K562 (cell line): Measurements from ENCODE around the gene THADA. TPM values are rescaled to one million over a fixed set of nuclear protein-coding genes. Genes with fewer than 3 reads are reported as not detected.

Experiments
- ATAC-seq: fragments of 200-7000 bp; cut with Tn5 transposase; 3 replicates; pipeline ENCODE4 v1.9.1; 2020; ENCODE audit warnings: moderate library complexity
- BruUV-seq: library from RNA; stranded (reverse); fragments of 400-500 nt; replicated peaks from 2 replicates; lab custom pipeline; 2021; lab: Mats Ljungman, UMichigan
- CTCF ChIA-PET: fragments of 300-600 bp; formaldehyde crosslinking; extraction: SDS; loops from one replicate; lab custom pipeline; 2021; ENCODE audit warnings: low intra/inter-chr PET ratio; lab: Yijun Ruan, JAX
- POLR2A ChIA-PET: fragments of 300-600, 350-650 bp; sonication (Branson Sonifier 250); formaldehyde crosslinking; extraction: SDS; loops from one replicate; lab custom pipeline; 2021; ENCODE audit warnings: antibody characterized with exemption, inconsistent platforms; lab: Yijun Ruan, JAX
- DNase-seq, 4 experiments: peaks; one replicate each; pipeline versions ENCODE4 v3.0.0 to v3.0.0-alpha.2; 2011 to 2018; ENCODE audit warnings: low spot score in 3 of 4, mixed read lengths in 3 of 4; ENCODE audit errors: extremely low read depth in 1 of 4
- FAIRE-seq: peaks from 2 replicates; lab custom pipeline; 2011; peaks lifted over from hg19 to GRCh38; lab: Jason Lieb, UNC
- H2AFZ ChIP-seq: 2 replicates; pipeline ENCODE4 v1.6.0; 2011; ENCODE audit warnings: low read depth, low read length, control low read depth, inconsistent platforms
- H3K27ac ChIP-seq: fragments of 200-600 bp; 3 replicates; pipeline ENCODE4 v1.8.0; 2011; ENCODE audit warnings: low read depth, mild to moderate bottlenecking, control low read depth, inconsistent platforms, low read length, moderate library complexity, mixed read lengths; ENCODE audit errors: extremely low read depth
- H3K27me3 ChIP-seq, 2 experiments: fragments of 300-600 bp in 1 of 2; 2 replicates in 1 of 2; 3 replicates in 1 of 2; pipeline versions ENCODE4 v1.6.0 to v1.8.0; 2011; ENCODE audit warnings: inconsistent platforms in 2 of 2, low read length in 2 of 2, mild to moderate bottlenecking in 1 of 2, mixed read lengths in 1 of 2, moderate library complexity in 1 of 2; ENCODE audit not compliant: control insufficient read depth in 2 of 2, insufficient read depth in 2 of 2
- H3K36me3 ChIP-seq: fragments of 300-600 bp; 3 replicates; pipeline ENCODE4 v1.8.0; 2011; ENCODE audit warnings: mild to moderate bottlenecking, low read length, inconsistent platforms; ENCODE audit not compliant: control insufficient read depth, insufficient read depth
- H3K4me1 ChIP-seq, 2 experiments: fragments of 200-600 bp in 1 of 2; replicated peaks in 1 of 2; 2 replicates in 1 of 2; 3 replicates in 1 of 2; pipeline versions ENCODE4 v1.5.1 to v1.8.0; 2011; ENCODE audit warnings: inconsistent platforms in 2 of 2, low read length in 2 of 2, mild to moderate bottlenecking in 1 of 2, mixed read lengths in 1 of 2, moderate library complexity in 1 of 2; ENCODE audit not compliant: control insufficient read depth in 2 of 2, insufficient read depth in 2 of 2
- H3K4me2 ChIP-seq: 2 replicates; pipeline ENCODE4 v1.6.1; 2011; ENCODE audit warnings: low read length, control low read depth, inconsistent platforms, mixed read lengths; ENCODE audit not compliant: insufficient read depth
- H3K4me3 ChIP-seq: fragments of 200-600 bp; sonication (generic), shearing (Covaris generic); 2 replicates; pipeline ENCODE4 v1.5.1; 2016; ENCODE audit warnings: control low read depth, inconsistent platforms
- H3K79me2 ChIP-seq: fragments of 200-600 bp; 3 replicates; pipeline ENCODE4 v1.8.0; 2011; ENCODE audit warnings: low read length, inconsistent platforms; ENCODE audit not compliant: control insufficient read depth, insufficient read depth
- H3K9ac ChIP-seq, 2 experiments: 2 replicates each; pipeline versions ENCODE4 v1.6.0 to v1.6.1; 2011; ENCODE audit warnings: low read depth in 2 of 2, low read length in 2 of 2, control low read depth in 1 of 2, inconsistent platforms in 1 of 2, mild to moderate bottlenecking in 1 of 2, mixed read lengths in 1 of 2; ENCODE audit not compliant: insufficient read depth in 1 of 2
- H3K9me1 ChIP-seq: one replicate; pipeline ENCODE4 v1.6.0; 2011; ENCODE audit warnings: inconsistent platforms, mild to moderate bottlenecking, low read length, moderate library complexity; ENCODE audit not compliant: control insufficient read depth, insufficient read depth
- H3K9me3 ChIP-seq: replicated peaks from 2 replicates; pipeline ENCODE4 v1.5.1; 2011; ENCODE audit warnings: low read depth, low read length, inconsistent platforms; ENCODE audit not compliant: control insufficient read depth, insufficient read depth
- H4K20me1 ChIP-seq: replicated peaks from 2 replicates; pipeline ENCODE4 v1.6.1; 2011; ENCODE audit warnings: low read length, inconsistent platforms, mixed read lengths; ENCODE audit not compliant: control insufficient read depth, insufficient read depth
- ARID3B ChIP-seq: fragments of 250-450 bp; sonication (Bioruptor Pico); IDR thresholded peaks from 2 replicates; pipeline ENCODE4 v1.4.0; 2020; ENCODE audit warnings: borderline replicate concordance
- TCF3 ChIP-seq: sonication (generic); formaldehyde crosslinking; IDR thresholded peaks from 2 replicates; pipeline ENCODE4 v1.4.0; 2020; ENCODE audit warnings: mild to moderate bottlenecking, missing genetic modification reagents
- TSHZ1 ChIP-seq: fragments of 250-450 bp; sonication (Bioruptor Pico); IDR thresholded peaks from 2 replicates; pipeline ENCODE4 v1.4.0; 2020; ENCODE audit warnings: mild to moderate bottlenecking, moderate library complexity
- ZNF174 ChIP-seq: fragments of 250-450 bp; sonication (Bioruptor Pico); IDR thresholded peaks from 2 replicates; pipeline ENCODE4 v1.4.0; 2020; ENCODE audit warnings: mild to moderate bottlenecking
- ZNF408 ChIP-seq: fragments of 250-450 bp; sonication (Bioruptor Pico); IDR thresholded peaks from 2 replicates; pipeline ENCODE4 v1.4.0; 2020; ENCODE audit warnings: low read depth, mild to moderate bottlenecking, moderate library complexity
- ZNF764 ChIP-seq: fragments of 250-450 bp; sonication (Bioruptor Pico); IDR thresholded peaks from 2 replicates; pipeline ENCODE4 v1.4.0; 2020; ENCODE audit warnings: low read depth, mild to moderate bottlenecking, moderate library complexity
- ZNF830 ChIP-seq: fragments of 250-450 bp; sonication (Bioruptor Pico); IDR thresholded peaks from 2 replicates; pipeline ENCODE4 v1.5.0; 2021; ENCODE audit warnings: mild to moderate bottlenecking
- WGBS: fragments of 100-300 bp; shearing (Covaris generic); methylation state at CpG from one replicate; pipeline ENCODE4 v1.1.6; 2016; ENCODE audit warnings: low coverage, mixed read lengths; ENCODE audit not compliant: insufficient coverage; ENCODE audit errors: missing lambda C conversion rate; 5-methylcytosine and 5-hydroxymethylcytosine counted together
- in situ Hi-C: fragments of 300-500 bp; cut with MboI; formaldehyde crosslinking; loops from 4 replicates; pipeline ENCODE4 v1.15.0; 2018; ENCODE audit warnings: inconsistent platforms, mixed read lengths
- intact Hi-C: fragments of 100-400 bp; cut with micrococcal nuclease; formaldehyde crosslinking; loops from 2 replicates; pipeline ENCODE4 v1.14.2; 2022
- polyA plus RNA-seq, 8 experiments: library from polyadenylated mRNA; depleted of rRNA in 4 of 8; stranded (reverse) in 5 of 8; unstranded in 3 of 8; fragments of >200 nt; fragmentation: Nextera tagmentation in 2 of 8; fragmentation: Illumina TruSeq in 1 of 8; extraction: Ambion mirVana in 2 of 8; extraction: Trizol in 1 of 8; gene quantifications; 2 replicates each; pipeline versions ENCODE4 v1.2.1 to v1.2.3, GENCODE V29; 2011 to 2014; ENCODE audit warnings: inconsistent platforms in 1 of 8, missing spikeins in 1 of 8
- total RNA-seq, 7 experiments: library from RNA; depleted of rRNA in 6 of 7; stranded (reverse); fragments of >200 nt in 6 of 7; fragmentation: Illumina TruSeq in 2 of 7; extraction: Trizol in 2 of 7; gene quantifications; 2 replicates each; pipeline versions ENCODE4 v1.2.1 to v1.2.3, GENCODE V29; 2011 to 2021; ENCODE audit warnings: low replicate concordance in 1 of 7
- TF ChIP-seq, protein P1 (sequence below): sonication (generic); formaldehyde crosslinking; IDR thresholded peaks from 2 replicates; pipeline ENCODE4 v1.8.0; 2022; ENCODE audit warnings: mild to moderate bottlenecking, missing genetic modification reagents

Gene THADA
- total and polyA plus RNA-seq, 9 of the 15 experiments (the other 6 are each of a cell fraction or from before 2014, with no cell fraction given) = 17.8 to 34.7 (median 31.9) TPM

DNA sequence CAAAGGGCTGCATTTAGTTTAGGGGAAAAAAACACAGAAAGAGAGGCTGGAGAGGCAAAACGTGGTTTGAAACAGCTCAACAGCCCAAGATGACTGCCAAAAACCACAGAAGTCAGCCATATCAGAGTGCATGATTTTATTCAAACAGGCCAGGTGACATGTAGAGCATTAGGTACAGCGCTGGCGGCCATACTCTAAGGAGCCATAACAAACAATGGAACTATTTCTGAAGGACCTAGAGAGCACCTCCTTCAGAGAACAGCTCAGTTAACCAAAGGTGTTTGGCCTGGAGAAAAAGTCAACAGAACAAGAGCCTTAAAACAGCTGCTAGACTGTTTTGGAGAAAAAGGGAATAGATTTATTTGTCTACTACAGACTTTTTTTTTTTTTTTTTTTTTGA, 2.6 kb downstream of the THADA start:
- Histone ChIP-seq H3K9me1 (no peaks in the 10 kb centered on the region), H3K27ac (no peak overlapping the region), H4K20me1 (no peaks in the 10 kb centered on the region), H3K4me3 (no peak overlapping the region), H3K4me2 (no peak overlapping the region), H3K9me3 (no peaks in the 10 kb centered on the region), H3K9ac (no peak overlapping the region), H3K79me2 (peaks cover 32% of the 10 kb centered on the region), H3K4me1 (peaks cover 4 to 10% of the 10 kb centered on the region in 2 experiments; a peak in 1 of 5 replicates), H3K36me3 (peaks cover 38% of the 10 kb centered on the region; the same call in 2 of the 3 replicates), H3K27me3 (no peaks in the 10 kb centered on the region), H2AFZ (no peak overlapping the region)
- in situ Hi-C loops (no loop called here), intact Hi-C loops (no loop called here)
- WGBS = 81% methylated on average over 3 of the region's 3 CpGs
- BruUV-seq = no TSS peak
- CTCF ChIA-PET = no interaction called here
- no peak for DNase-seq
- POLR2A ChIA-PET = interaction anchor here (0.6 kb wide), 1 partner anchor 266 kb away, joined by 4 read pairs; no protein-coding TSS in a partner anchor
- no peak for ATAC-seq
- TF ChIP-seq ZNF408 (no peak), TCF3 (CRISPR knock-in tag) (no peak), ZNF830 (CRISPR knock-in tag) (no peak), ARID3B (CRISPR knock-in tag) (no peak), TSHZ1 (no peak), ZNF764 (CRISPR knock-in tag) (no peak), ZNF174 (CRISPR knock-in tag) (no peak)
- TF ChIP-seq, protein P1, sequence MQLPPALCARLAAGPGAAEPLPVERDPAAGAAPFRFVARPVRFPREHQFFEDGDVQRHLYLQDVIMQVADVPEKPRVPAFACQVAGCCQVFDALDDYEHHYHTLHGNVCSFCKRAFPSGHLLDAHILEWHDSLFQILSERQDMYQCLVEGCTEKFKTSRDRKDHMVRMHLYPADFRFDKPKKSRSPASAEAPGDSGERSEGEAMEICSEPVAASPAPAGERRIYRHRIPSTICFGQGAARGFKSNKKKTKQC (CRISPR knock-in tag) = no peak
- FAIRE-seq = no peak
